ENCODE data around the gene TDRD7.
A peak's percentile ranks its signal among the peaks of the same experiment; 100 is the strongest.

Gene TDRD7

GRCh38 chr9:97525451-97525850 is 113.6 kb downstream of the TDRD7 start:
- Histone ChIP-seq H3K4ac (ENCODE audit: low read depth, low read length) (no peak overlapping the region), H3K4me1 (ENCODE audit: control insufficient read depth, low read depth, low read length) (peaks cover 3% of the 10 kb centered on the region), H3K79me1 (ENCODE audit: low read length) (no peaks in the 10 kb centered on the region), H3K56ac (ENCODE audit: low read length) (no peak overlapping the region), H3K27ac (ENCODE audit: low read depth, low read length) (no peak overlapping the region), H4K8ac (ENCODE audit: low read depth, low read length) (no peak overlapping the region), H3K36me3 (ENCODE audit: control insufficient read depth, insufficient read depth, low read length) (no peaks in the 10 kb centered on the region), H3K23ac (ENCODE audit: low read length) (no peak overlapping the region), H4K5ac (ENCODE audit: low read length) (no peak overlapping the region), H2AK5ac (ENCODE audit: low read length) (no peak overlapping the region), H3K9ac (ENCODE audit: low read length) (no peak overlapping the region), H3K18ac (ENCODE audit: low read length) (no peak overlapping the region), H2BK5ac (ENCODE audit: low read length) (no peak overlapping the region), H3K79me2 (ENCODE audit: control insufficient read depth, insufficient read depth, low read length) (no peaks in the 10 kb centered on the region), H3K4me2 (ENCODE audit: low read length) (no peak overlapping the region), H3K27me3 (ENCODE audit: insufficient read depth, low read length, poor library complexity) (no peaks in the 10 kb centered on the region), H2BK15ac (replicated peaks; ENCODE audit: low read depth) (no peak overlapping the region), H2BK120ac (ENCODE audit: low read depth, low read length) (no peak overlapping the region), H3K4me3 (ENCODE audit: low read length) (no peak overlapping the region)
- no peak for DNase-seq
- no CpG with 5 or more reads among the region's 2 CpGs for WGBS (ENCODE audit: extremely low coverage, insufficient coverage, low lambda C conversion rate)

- Histone ChIP-seq H3K79me2 (ENCODE audit: control insufficient read depth, insufficient read depth, low read length) (no peaks in the 10 kb centered on the region), H3K23ac (ENCODE audit: low read length) (no peak overlapping the region), H3K56ac (ENCODE audit: low read length) (no peak overlapping the region), H3K4ac (ENCODE audit: low read depth, low read length) (no peak overlapping the region), H2AK5ac (ENCODE audit: low read length) (no peak overlapping the region), H3K4me3 (ENCODE audit: low read length) (no peak overlapping the region), H3K27ac (ENCODE audit: low read depth, low read length) (no peak overlapping the region), H3K4me1 (ENCODE audit: control insufficient read depth, low read depth, low read length) (peaks cover 3% of the 10 kb centered on the region), H3K4me2 (ENCODE audit: low read length) (no peak overlapping the region), H3K27me3 (ENCODE audit: insufficient read depth, low read length, poor library complexity) (no peaks in the 10 kb centered on the region), H3K9ac (ENCODE audit: low read length) (no peak overlapping the region), H3K18ac (ENCODE audit: low read length) (no peak overlapping the region), H2BK5ac (ENCODE audit: low read length) (no peak overlapping the region), H3K79me1 (ENCODE audit: low read length) (no peaks in the 10 kb centered on the region), H4K8ac (ENCODE audit: low read depth, low read length) (no peak overlapping the region), H2BK15ac (replicated peaks; ENCODE audit: low read depth) (no peak overlapping the region), H3K36me3 (ENCODE audit: control insufficient read depth, insufficient read depth, low read length) (no peaks in the 10 kb centered on the region), H2BK120ac (ENCODE audit: low read depth, low read length) (no peak overlapping the region), H4K5ac (ENCODE audit: low read length) (no peak overlapping the region)
- no peak for DNase-seq
- WGBS (ENCODE audit: extremely low coverage, insufficient coverage, low lambda C conversion rate), result no CpG with 5 or more reads among the region's 7 CpGs
Measured at GRCh38 chr9:97526895-97527575, 115.1 kb downstream of the TDRD7 start.

- H3K18ac ChIP-seq (ENCODE audit: low read length), result no peak overlapping the region
- H2BK5ac ChIP-seq (ENCODE audit: low read length), result no peak overlapping the region
- H2BK120ac ChIP-seq (ENCODE audit: low read depth, low read length), result no peak overlapping the region
- H2AK5ac ChIP-seq (ENCODE audit: low read length), result no peak overlapping the region
- H3K23ac ChIP-seq (ENCODE audit: low read length), result no peak overlapping the region
- no peak overlapping the region for H4K8ac ChIP-seq (ENCODE audit: low read depth, low read length)
- no peak overlapping the region for H4K5ac ChIP-seq (ENCODE audit: low read length)
- H2BK15ac ChIP-seq (replicated peaks; ENCODE audit: low read depth), result no peak overlapping the region
- no peak overlapping the region for H3K9ac ChIP-seq (ENCODE audit: low read length)
- WGBS (ENCODE audit: extremely low coverage, insufficient coverage, low lambda C conversion rate), result no CpG with 5 or more reads among the region's 18 CpGs
- no peaks in the 10 kb centered on the region for H3K27me3 ChIP-seq (ENCODE audit: insufficient read depth, low read length, poor library complexity)
- no peak overlapping the region for H3K4me3 ChIP-seq (ENCODE audit: low read length)
- no peaks in the 10 kb centered on the region for H3K36me3 ChIP-seq (ENCODE audit: control insufficient read depth, insufficient read depth, low read length)
- no peak overlapping the region for H3K4ac ChIP-seq (ENCODE audit: low read depth, low read length)
- no peaks in the 10 kb centered on the region for H3K79me1 ChIP-seq (ENCODE audit: low read length)
- no peak overlapping the region for H3K56ac ChIP-seq (ENCODE audit: low read length)
- peak; percentile 13 for DNase-seq
- peaks cover 3% of the 10 kb centered on the region for H3K4me1 ChIP-seq (ENCODE audit: control insufficient read depth, low read depth, low read length)
- H3K79me2 ChIP-seq (ENCODE audit: control insufficient read depth, insufficient read depth, low read length), result no peaks in the 10 kb centered on the region
- no peak overlapping the region for H3K27ac ChIP-seq (ENCODE audit: low read depth, low read length)
- H3K4me2 ChIP-seq (ENCODE audit: low read length), result no peak overlapping the region
Measured at GRCh38 chr9:97527626-97528528, 116.0 kb downstream of the TDRD7 start.

- Histone ChIP-seq H3K79me1 (ENCODE audit: low read length) (no peaks in the 10 kb centered on the region), H3K4me3 (ENCODE audit: low read length) (no peak overlapping the region), H3K27ac (ENCODE audit: low read depth, low read length) (no peak overlapping the region)
Measured at GRCh38 chr9:97528529-97529230, 116.8 kb downstream of the TDRD7 start.

GRCh38 chr9:97529363-97530076 is 117.6 kb downstream of the TDRD7 start:
- H3K4ac ChIP-seq (ENCODE audit: low read depth, low read length), result no peak overlapping the region
- no peaks in the 10 kb centered on the region for H3K27me3 ChIP-seq (ENCODE audit: insufficient read depth, low read length, poor library complexity)
- H3K4me2 ChIP-seq (ENCODE audit: low read length), result no peak overlapping the region
- H3K9ac ChIP-seq (ENCODE audit: low read length), result no peak overlapping the region
- H3K4me3 ChIP-seq (ENCODE audit: low read length), result no peak overlapping the region
- H3K36me3 ChIP-seq (ENCODE audit: control insufficient read depth, insufficient read depth, low read length), result no peaks in the 10 kb centered on the region
- no peak overlapping the region for H2BK120ac ChIP-seq (ENCODE audit: low read depth, low read length)
- no peak overlapping the region for H4K8ac ChIP-seq (ENCODE audit: low read depth, low read length)
- DNase-seq, result no peak
- H3K23ac ChIP-seq (ENCODE audit: low read length), result no peak overlapping the region
- H2BK5ac ChIP-seq (ENCODE audit: low read length), result no peak overlapping the region
- no peak overlapping the region for H2BK15ac ChIP-seq (replicated peaks; ENCODE audit: low read depth)
- H2AK5ac ChIP-seq (ENCODE audit: low read length), result no peak overlapping the region
- H3K56ac ChIP-seq (ENCODE audit: low read length), result no peak overlapping the region
- H4K5ac ChIP-seq (ENCODE audit: low read length), result no peak overlapping the region
- H3K79me1 ChIP-seq (ENCODE audit: low read length), result no peaks in the 10 kb centered on the region
- peaks cover 3% of the 10 kb centered on the region for H3K4me1 ChIP-seq (ENCODE audit: control insufficient read depth, low read depth, low read length)
- no peaks in the 10 kb centered on the region for H3K79me2 ChIP-seq (ENCODE audit: control insufficient read depth, insufficient read depth, low read length)
- no peak overlapping the region for H3K18ac ChIP-seq (ENCODE audit: low read length)
- no CpG with 5 or more reads among the region's 11 CpGs for WGBS (ENCODE audit: extremely low coverage, insufficient coverage, low lambda C conversion rate)
- no peak overlapping the region for H3K27ac ChIP-seq (ENCODE audit: low read depth, low read length)

More at GRCh38 chr9:97528529-97529230, 116.8 kb downstream of the TDRD7 start:
- no peak overlapping the region for H3K9ac ChIP-seq (ENCODE audit: low read length)
- H3K18ac ChIP-seq (ENCODE audit: low read length), result no peak overlapping the region
- no peak overlapping the region for H2BK15ac ChIP-seq (replicated peaks; ENCODE audit: low read depth)
- no peaks in the 10 kb centered on the region for H3K27me3 ChIP-seq (ENCODE audit: insufficient read depth, low read length, poor library complexity)
- H3K23ac ChIP-seq (ENCODE audit: low read length), result no peak overlapping the region
- no peak overlapping the region for H4K5ac ChIP-seq (ENCODE audit: low read length)
- no peak overlapping the region for H2BK5ac ChIP-seq (ENCODE audit: low read length)
- WGBS (ENCODE audit: extremely low coverage, insufficient coverage, low lambda C conversion rate), result no CpG with 5 or more reads among the region's 8 CpGs
- no peaks in the 10 kb centered on the region for H3K36me3 ChIP-seq (ENCODE audit: control insufficient read depth, insufficient read depth, low read length)
- DNase-seq, result peak; percentile 87
- no peak overlapping the region for H2AK5ac ChIP-seq (ENCODE audit: low read length)
- H3K4me1 ChIP-seq (ENCODE audit: control insufficient read depth, low read depth, low read length), result peaks cover 3% of the 10 kb centered on the region
- no peak overlapping the region for H3K56ac ChIP-seq (ENCODE audit: low read length)
- H4K8ac ChIP-seq (ENCODE audit: low read depth, low read length), result no peak overlapping the region
- H2BK120ac ChIP-seq (ENCODE audit: low read depth, low read length), result no peak overlapping the region
- no peak overlapping the region for H3K4me2 ChIP-seq (ENCODE audit: low read length)
- no peaks in the 10 kb centered on the region for H3K79me2 ChIP-seq (ENCODE audit: control insufficient read depth, insufficient read depth, low read length)
- H3K4ac ChIP-seq (ENCODE audit: low read depth, low read length), result no peak overlapping the region
